Measurements from ENCODE around the gene OOSP4A.
"Not testable (repeated sequence)": the region's sequence is repeated elsewhere in the genome, so short reads cannot be mapped to it uniquely, and the experiment has no call there.

The OOSP4A gene

GRCh38 chr11:59967677-59968394 lies 4.0 kb downstream of the OOSP4A start:
- H3K4me3 ChIP-seq (ENCODE audit: control insufficient read depth, low read depth, low read length), result no peak overlapping the region
- no peak for TF ChIP-seq CTCF (IDR thresholded peaks at IDR 0.05; ENCODE audit: control insufficient read depth, insufficient read depth, low read depth, low read length, missing control alignments)
- DNase-seq (ENCODE audit: low read depth), result no peak

GRCh38 chr11:59968395-59968783 lies 4.6 kb downstream of the OOSP4A start:
- no peak for DNase-seq (ENCODE audit: low read depth)
- TF ChIP-seq CTCF (IDR thresholded peaks at IDR 0.05; ENCODE audit: control insufficient read depth, insufficient read depth, low read depth, low read length, missing control alignments), result no peak
- H3K4me3 ChIP-seq (ENCODE audit: control insufficient read depth, low read depth, low read length), result no peak overlapping the region

- no peak overlapping the region for H3K4me3 ChIP-seq (ENCODE audit: control insufficient read depth, low read depth, low read length)
- TF ChIP-seq CTCF (IDR thresholded peaks at IDR 0.05; ENCODE audit: control insufficient read depth, insufficient read depth, low read depth, low read length, missing control alignments), result no peak
- DNase-seq (ENCODE audit: low read depth), result no peak
These were observed 9.3 kb downstream of the OOSP4A start for GRCh38 chr11:59973097-59973496.

- TF ChIP-seq CTCF (IDR thresholded peaks at IDR 0.05; ENCODE audit: control insufficient read depth, insufficient read depth, low read depth, low read length, missing control alignments), result no peak
- no peak for DNase-seq (ENCODE audit: low read depth)
- no peak overlapping the region for H3K4me3 ChIP-seq (ENCODE audit: control insufficient read depth, low read depth, low read length)
These were observed 17.4 kb downstream of the OOSP4A start for GRCh38 chr11:59981106-59981770.

GRCh38 chr11:59982037-59982436 lies 18.2 kb downstream of the OOSP4A start:
- H3K4me3 ChIP-seq (ENCODE audit: control insufficient read depth, low read depth, low read length); DNase-seq (ENCODE audit: low read depth): not testable (repeated sequence)

- no peak for TF ChIP-seq CTCF (IDR thresholded peaks at IDR 0.05; ENCODE audit: control insufficient read depth, insufficient read depth, low read depth, low read length, missing control alignments)
- no peak overlapping the region for H3K4me3 ChIP-seq (ENCODE audit: control insufficient read depth, low read depth, low read length)
- DNase-seq (ENCODE audit: low read depth), result no peak
These were observed 19.4 kb downstream of the OOSP4A start for GRCh38 chr11:59983212-59983611.

- no peak overlapping the region for H3K4me3 ChIP-seq (ENCODE audit: control insufficient read depth, low read depth, low read length)
- no peak for DNase-seq (ENCODE audit: low read depth)
- TF ChIP-seq CTCF (IDR thresholded peaks at IDR 0.05; ENCODE audit: control insufficient read depth, insufficient read depth, low read depth, low read length, missing control alignments), result no peak
These were observed 20.5 kb downstream of the OOSP4A start for GRCh38 chr11:59984368-59984767.

All from AG09309 (cell line).